ENCODE measurements around the gene PKNOX2. TPM values are rescaled to one million over a fixed set of nuclear protein-coding genes. Genes with fewer than 3 reads are reported as not detected.

Gene PKNOX2
- total RNA-seq, 1 donor from 2014 or later = 39.9 TPM

DNA sequence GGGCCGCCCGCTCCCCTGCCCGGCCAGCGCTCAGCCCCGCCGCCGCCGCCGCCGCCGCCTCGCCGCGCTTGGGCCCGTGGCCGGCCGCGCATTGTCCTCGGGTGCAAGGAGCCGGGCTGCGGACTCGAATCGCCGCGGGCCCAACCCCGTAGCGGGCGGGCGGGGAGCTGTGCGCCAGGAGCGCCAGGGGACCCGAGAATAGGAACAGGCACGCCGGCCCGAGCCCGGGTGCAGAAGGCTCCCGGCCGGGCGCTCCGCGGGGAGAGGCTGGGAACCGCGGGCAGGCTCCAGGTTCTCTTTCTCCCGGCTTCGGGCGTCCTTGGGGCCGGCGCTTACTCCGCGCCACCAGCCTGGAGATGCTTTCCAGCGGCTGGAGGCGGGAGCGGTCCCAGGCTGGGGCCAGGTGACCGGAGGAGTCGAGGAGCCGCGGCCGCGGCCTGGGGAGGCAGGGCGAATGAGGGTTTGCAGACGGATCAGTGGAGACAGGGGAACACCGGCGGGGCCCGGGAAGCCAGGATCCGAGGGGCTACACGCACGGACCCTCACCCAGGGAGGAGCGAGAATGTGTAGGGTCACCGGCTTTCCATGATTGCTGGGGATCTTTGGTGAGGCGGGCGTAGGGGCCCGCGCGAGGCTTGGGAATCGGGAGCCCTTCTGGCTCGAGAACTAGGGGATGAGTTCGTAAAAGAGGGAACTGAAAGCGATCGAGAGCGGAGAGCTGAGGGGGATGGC is 726 bp downstream of the PKNOX2 start:
- peak overlapping the region; percentile 98 for H3K27ac Mint-ChIP-seq
- H3K9me3 Mint-ChIP-seq (ENCODE audit: low read depth) = no peaks in the 10 kb centered on the region
- no peak for TF ChIP-seq CTCF (IDR thresholded peaks at IDR 0.05; ENCODE audit: unreplicated experiment)
- peak; percentile 32 for DNase-seq (ENCODE audit: low spot score, unreplicated experiment)
- peaks cover 55% of the 10 kb centered on the region for H3K4me1 Mint-ChIP-seq (ENCODE audit: low read depth)
- peak overlapping the region; percentile 99 for H3K4me3 Mint-ChIP-seq (ENCODE audit: low read depth)
- no peaks in the 10 kb centered on the region for H3K27me3 Mint-ChIP-seq
- H3K36me3 Mint-ChIP-seq (ENCODE audit: insufficient read depth) = no peaks in the 10 kb centered on the region

DNA sequence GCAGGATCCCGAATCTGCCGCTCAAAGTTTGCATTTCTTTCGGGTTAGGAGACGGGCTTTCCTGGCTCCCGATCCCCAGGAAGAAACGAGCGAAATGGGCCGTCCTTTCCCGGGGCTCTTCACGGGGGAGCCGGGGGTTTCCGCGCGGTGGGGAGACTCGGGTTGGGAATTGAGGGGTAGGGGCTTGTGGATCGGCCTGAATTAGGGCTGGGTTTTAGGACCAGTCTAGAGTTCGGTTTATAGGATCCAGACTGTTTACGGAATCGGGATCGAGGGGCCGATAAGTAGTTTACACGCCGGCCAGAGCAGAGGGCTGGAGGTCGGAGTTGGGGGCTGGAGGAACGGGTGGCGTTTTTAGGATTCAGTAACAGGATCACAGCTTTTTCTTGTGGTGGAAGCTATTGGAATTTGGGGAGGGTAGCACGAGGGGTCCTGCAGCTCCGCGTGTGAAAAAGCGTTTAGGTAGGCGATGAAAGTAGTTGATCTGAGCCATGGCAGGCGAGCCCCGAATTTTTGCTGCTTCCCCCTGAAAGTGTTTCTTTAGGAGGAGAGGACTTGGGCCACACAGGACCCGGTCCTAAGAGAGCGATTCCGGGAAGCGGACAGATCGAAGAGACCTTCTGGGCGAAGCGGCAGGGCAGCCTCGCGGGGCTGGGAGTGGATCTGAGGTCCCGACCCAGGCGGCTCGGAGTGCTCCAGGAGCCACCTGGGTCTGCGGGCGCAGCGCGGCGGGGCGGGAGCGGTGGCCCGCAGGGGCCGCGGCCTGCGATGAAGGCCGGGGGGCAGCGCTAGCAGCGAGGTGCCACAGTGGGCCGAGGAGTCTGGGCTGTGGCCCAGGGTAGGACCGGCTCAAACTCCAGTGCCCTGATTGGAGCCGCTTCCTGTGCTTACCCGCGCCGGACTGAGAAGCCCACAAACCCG is 1.6 kb downstream of the PKNOX2 start:
- TF ChIP-seq CTCF (IDR thresholded peaks at IDR 0.05; ENCODE audit: unreplicated experiment) = no peak
- Mint-ChIP-seq H3K4me1 (ENCODE audit: low read depth) (peaks cover 62% of the 10 kb centered on the region), H3K27me3 (no peaks in the 10 kb centered on the region), H3K9me3 (ENCODE audit: low read depth) (no peaks in the 10 kb centered on the region), H3K4me3 (ENCODE audit: low read depth) (peak overlapping the region; percentile 99), H3K27ac (peak overlapping the region; percentile 98), H3K36me3 (ENCODE audit: insufficient read depth) (no peaks in the 10 kb centered on the region)
- no peak for DNase-seq (ENCODE audit: low spot score, unreplicated experiment)

DNA sequence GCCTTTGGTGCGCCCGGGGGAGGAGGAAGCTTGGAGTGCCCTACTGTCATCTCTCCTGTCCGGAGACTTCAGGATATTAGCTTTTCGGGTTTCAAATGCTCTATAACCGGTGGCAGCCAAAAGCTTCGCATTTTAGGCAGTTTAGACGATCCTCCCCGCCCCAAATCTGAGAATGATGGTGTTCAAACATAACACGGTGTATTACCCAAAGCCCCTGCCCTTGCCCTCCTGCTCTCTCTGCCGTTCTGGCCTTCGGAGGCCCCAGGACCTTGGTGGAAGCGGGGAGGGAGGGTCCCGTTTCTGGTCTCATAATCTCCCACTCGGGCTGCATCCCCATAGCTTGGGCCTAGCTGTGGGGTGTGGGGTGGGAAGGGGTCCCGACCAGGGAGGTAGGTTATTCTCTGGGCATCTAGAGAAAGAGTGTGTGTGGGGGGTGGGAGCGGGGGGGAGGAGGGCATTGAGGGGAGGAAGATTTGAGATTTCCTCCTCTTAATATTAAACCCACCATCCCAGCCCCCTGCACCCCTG is 2.3 kb downstream of the PKNOX2 start:
- peak overlapping the region; percentile 98 for H3K27ac Mint-ChIP-seq
- no peaks in the 10 kb centered on the region for H3K36me3 Mint-ChIP-seq (ENCODE audit: insufficient read depth)
- peak overlapping the region; percentile 99 for H3K4me3 Mint-ChIP-seq (ENCODE audit: low read depth)
- H3K27me3 Mint-ChIP-seq = no peaks in the 10 kb centered on the region
- H3K4me1 Mint-ChIP-seq (ENCODE audit: low read depth) = peaks cover 68% of the 10 kb centered on the region
- no peak for TF ChIP-seq CTCF (IDR thresholded peaks at IDR 0.05; ENCODE audit: unreplicated experiment)
- DNase-seq (ENCODE audit: low spot score, unreplicated experiment) = no peak
- no peaks in the 10 kb centered on the region for H3K9me3 Mint-ChIP-seq (ENCODE audit: low read depth)

DNA sequence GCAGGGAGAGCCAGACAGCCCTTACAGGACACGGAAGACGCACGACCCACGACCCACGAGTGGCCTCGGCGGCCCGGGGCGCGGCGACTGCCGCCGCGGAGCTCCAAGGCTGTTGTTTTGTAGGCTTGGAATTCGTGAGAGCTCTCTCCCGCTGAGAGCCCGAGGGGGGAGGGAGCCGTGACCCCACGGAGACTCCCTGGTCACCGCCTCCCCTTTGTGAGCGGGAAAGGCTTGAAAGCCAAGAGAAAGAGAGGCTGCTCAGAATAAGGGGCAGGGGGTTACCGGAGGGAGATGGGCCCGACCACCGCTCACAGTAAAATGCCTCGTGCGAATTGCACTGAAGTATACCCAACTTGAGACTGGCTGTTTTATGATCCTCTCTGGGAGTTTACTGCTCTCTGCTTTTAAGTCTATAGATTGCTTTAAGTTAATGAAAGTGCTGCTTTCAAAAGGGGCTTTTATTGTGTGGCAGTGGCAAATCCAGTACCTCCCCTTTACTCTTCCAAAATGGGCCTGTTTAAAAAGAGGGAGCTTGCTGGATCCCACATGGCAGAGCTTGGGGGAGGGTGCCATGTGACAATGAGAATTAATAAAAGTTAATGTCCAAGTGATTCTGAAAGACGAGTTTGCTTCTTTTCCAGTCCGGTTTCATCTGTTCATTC is 2.9 kb downstream of the PKNOX2 start:
- H3K4me1 Mint-ChIP-seq (ENCODE audit: low read depth) = peaks cover 70% of the 10 kb centered on the region
- H3K36me3 Mint-ChIP-seq (ENCODE audit: insufficient read depth) = no peaks in the 10 kb centered on the region
- peak; percentile 57 for DNase-seq (ENCODE audit: low spot score, unreplicated experiment)
- H3K27ac Mint-ChIP-seq = peak overlapping the region; percentile 98
- H3K4me3 Mint-ChIP-seq (ENCODE audit: low read depth) = peak overlapping the region; percentile 99
- no peak for TF ChIP-seq CTCF (IDR thresholded peaks at IDR 0.05; ENCODE audit: unreplicated experiment)
- H3K9me3 Mint-ChIP-seq (ENCODE audit: low read depth) = no peaks in the 10 kb centered on the region
- H3K27me3 Mint-ChIP-seq = no peaks in the 10 kb centered on the region

Data from progenitor cell of endocrine pancreas (in vitro differentiated cells).